ENCODE measurements around the gene MPC1L. TPM values are rescaled to one million over a fixed set of nuclear protein-coding genes. Genes with fewer than 3 reads are reported as not detected.
"Not testable (repeated sequence)": the region's sequence is repeated elsewhere in the genome, so short reads cannot be mapped to it uniquely, and the experiment has no call there.

Gene MPC1L
- polyA plus RNA-seq, 1 donor (not counting 4 experiments of a cell fraction or from before 2014, with no cell fraction given), result not detected

DNA sequence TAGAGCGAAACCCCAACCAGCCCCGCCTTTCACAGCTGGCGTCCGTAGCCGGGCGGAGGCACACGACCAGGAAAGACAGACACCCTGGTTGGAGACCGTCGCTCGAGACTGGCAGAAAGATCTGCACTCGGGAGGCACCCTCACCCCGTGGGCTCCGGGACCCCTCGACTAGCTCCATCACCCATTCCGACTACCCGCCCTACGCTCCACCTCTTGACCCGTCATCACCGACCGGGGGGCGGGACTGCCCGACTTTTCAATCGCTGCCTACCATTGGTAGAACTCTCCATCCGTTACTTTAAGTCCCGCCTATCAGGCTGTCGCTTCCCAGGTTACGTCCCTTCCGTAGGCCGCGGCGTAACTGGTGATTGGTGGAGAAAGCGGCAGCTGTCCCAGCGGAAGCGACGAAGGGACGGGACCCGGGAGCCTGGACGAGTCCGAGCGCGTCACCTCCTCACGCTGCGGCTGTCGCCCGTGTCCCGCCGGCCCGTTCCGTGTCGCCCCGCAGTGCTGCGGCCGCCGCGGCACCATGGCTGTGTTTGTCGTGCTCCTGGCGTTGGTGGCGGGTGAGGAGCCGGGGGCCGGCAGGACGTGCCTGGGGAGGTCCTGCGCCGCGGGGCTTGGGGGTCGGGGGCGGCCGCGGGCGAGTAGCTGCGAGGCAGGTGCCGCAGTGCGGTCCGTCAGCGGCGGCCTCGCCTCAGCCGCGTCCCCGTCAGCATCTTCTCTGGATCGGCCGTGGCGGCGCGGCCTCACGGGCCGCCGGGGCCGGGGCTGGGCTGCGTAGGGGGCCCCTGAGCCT is 42.5 kb upstream of the MPC1L start, which contains the start of gene ATP6AP2:
Gene ATP6AP2, plus strand, starts transcription at position 434 of the 799 bp plus-strand sequence. Its CDS starts 96 bp downstream, at position 530.
- Histone ChIP-seq H3K4me1 (ENCODE audit: control insufficient read depth, extremely low read depth, insufficient read depth, low read length) (peaks cover 5% of the 10 kb centered on the region), H3K4me3 (ENCODE audit: control insufficient read depth in 2 of 3, extremely low read depth in 1 of 3, insufficient read depth in 2 of 3, low read depth in 1 of 3, low read length in 3 of 3) (peak within 1 kb of the TSS; percentile 59 to 74 (median 67)), H3K36me3 (ENCODE audit: control insufficient read depth in 2 of 2, extremely low read depth in 1 of 2, insufficient read depth in 2 of 2, low read length in 2 of 2) (no peaks in the 10 kb centered on the region), H3K27ac (ENCODE audit: control insufficient read depth, insufficient read depth, low read length) (peak within 1 kb of the TSS; percentile 61), H2AFZ (ENCODE audit: control insufficient read depth, low read length) (peak within 1 kb of the TSS; percentile 94), H3K9me1 (ENCODE audit: control insufficient read depth, extremely low read depth, insufficient read depth, low read length) (no peaks in the 10 kb centered on the region), H3K9ac (ENCODE audit: control insufficient read depth, extremely low read depth, insufficient read depth, low read length) (peak within 1 kb of the TSS; percentile 76), H3K9me3 (ENCODE audit: control insufficient read depth, low read depth, low read length) (no peaks in the 10 kb centered on the region), H3K79me2 (ENCODE audit: control insufficient read depth, insufficient read depth, low read length) (peaks cover 31% of the 10 kb centered on the region), H4K20me1 (ENCODE audit: control insufficient read depth, extremely low read depth, insufficient read depth, low read length) (peaks cover 3% of the 10 kb centered on the region), H3K27me3 (ENCODE audit: control insufficient read depth, extremely low read depth, insufficient read depth, low read length) (no peaks in the 10 kb centered on the region), H3K4me2 (ENCODE audit: control insufficient read depth, extremely low read depth, insufficient read depth, low read depth, low read length) (peak within 1 kb of the TSS; percentile 71)
- FAIRE-seq (no peak), DNase-seq (ENCODE audit: low read depth, low spot score) (peak; percentile 72)
- dilution Hi-C loops (cut with MboI; ENCODE audit: extremely low pct_ligation_motif_present, low sequenced_read_pairs), result no loop called here
- no peak for TF ChIP-seq EZH2 (IDR thresholded peaks at IDR 0.05; ENCODE audit: low read length)
- TF ChIP-seq, protein P1, sequence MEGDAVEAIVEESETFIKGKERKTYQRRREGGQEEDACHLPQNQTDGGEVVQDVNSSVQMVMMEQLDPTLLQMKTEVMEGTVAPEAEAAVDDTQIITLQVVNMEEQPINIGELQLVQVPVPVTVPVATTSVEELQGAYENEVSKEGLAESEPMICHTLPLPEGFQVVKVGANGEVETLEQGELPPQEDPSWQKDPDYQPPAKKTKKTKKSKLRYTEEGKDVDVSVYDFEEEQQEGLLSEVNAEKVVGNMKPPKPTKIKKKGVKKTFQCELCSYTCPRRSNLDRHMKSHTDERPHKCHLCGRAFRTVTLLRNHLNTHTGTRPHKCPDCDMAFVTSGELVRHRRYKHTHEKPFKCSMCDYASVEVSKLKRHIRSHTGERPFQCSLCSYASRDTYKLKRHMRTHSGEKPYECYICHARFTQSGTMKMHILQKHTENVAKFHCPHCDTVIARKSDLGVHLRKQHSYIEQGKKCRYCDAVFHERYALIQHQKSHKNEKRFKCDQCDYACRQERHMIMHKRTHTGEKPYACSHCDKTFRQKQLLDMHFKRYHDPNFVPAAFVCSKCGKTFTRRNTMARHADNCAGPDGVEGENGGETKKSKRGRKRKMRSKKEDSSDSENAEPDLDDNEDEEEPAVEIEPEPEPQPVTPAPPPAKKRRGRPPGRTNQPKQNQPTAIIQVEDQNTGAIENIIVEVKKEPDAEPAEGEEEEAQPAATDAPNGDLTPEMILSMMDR (optimal IDR thresholded peaks at IDR 0.05 in 1 of 3, IDR thresholded peaks at IDR 0.05 in 1 of 3, conservative IDR thresholded peaks at IDR 0.05 in 1 of 3; ENCODE audit: extremely low read depth in 1 of 3, insufficient read depth in 2 of 3, low read length in 3 of 3), result no peak

DNA sequence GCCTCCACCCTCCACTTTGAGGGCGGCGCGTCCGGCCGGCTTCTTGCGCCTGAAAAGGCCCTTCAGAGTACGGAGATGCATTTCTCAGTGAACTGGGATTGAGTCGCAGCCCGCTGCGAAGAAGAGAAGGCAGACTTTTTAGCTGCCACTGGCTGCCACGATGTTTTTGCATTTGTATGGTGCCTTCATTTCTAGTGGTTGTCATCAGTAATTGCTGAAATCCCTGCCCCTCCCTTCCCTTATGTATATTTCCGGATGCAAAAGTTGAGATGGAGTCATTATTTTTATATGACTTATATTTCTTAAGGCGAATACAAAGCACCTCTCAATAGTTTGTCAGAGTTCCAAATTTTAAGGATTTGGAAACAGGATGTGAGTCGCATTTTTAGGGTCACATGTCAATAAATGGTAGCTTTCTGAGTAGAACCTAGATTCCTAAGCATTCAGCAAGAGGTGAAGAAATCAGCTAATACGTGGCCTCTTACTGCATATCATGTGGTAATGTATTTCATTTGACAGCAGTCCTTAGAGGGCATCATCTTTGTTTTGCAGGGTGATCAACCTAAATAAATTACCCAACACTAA is 41.8 kb upstream of the MPC1L start:
- Histone ChIP-seq H3K4me1 (ENCODE audit: control insufficient read depth, extremely low read depth, insufficient read depth, low read length) (peaks cover 5% of the 10 kb centered on the region), H3K4me2 (ENCODE audit: control insufficient read depth, extremely low read depth, insufficient read depth, low read depth, low read length) (peak overlapping the region; percentile 55), H3K9me3 (ENCODE audit: control insufficient read depth, low read depth, low read length) (no peaks in the 10 kb centered on the region), H3K9me1 (ENCODE audit: control insufficient read depth, extremely low read depth, insufficient read depth, low read length) (no peaks in the 10 kb centered on the region), H3K9ac (ENCODE audit: control insufficient read depth, extremely low read depth, insufficient read depth, low read length) (peak overlapping the region; percentile 76), H2AFZ (ENCODE audit: control insufficient read depth, low read length) (no peak overlapping the region), H3K79me2 (ENCODE audit: control insufficient read depth, insufficient read depth, low read length) (peaks cover 36% of the 10 kb centered on the region), H4K20me1 (ENCODE audit: control insufficient read depth, extremely low read depth, insufficient read depth, low read length) (peaks cover 3% of the 10 kb centered on the region), H3K27ac (ENCODE audit: control insufficient read depth, insufficient read depth, low read length) (peak overlapping the region; percentile 61), H3K4me3 (ENCODE audit: control insufficient read depth in 2 of 3, extremely low read depth in 1 of 3, insufficient read depth in 2 of 3, low read depth in 1 of 3, low read length in 3 of 3) (peak overlapping the region; percentile 59 to 74 (median 67)), H3K27me3 (ENCODE audit: control insufficient read depth, extremely low read depth, insufficient read depth, low read length) (no peaks in the 10 kb centered on the region), H3K36me3 (ENCODE audit: control insufficient read depth in 2 of 2, extremely low read depth in 1 of 2, insufficient read depth in 2 of 2, low read length in 2 of 2) (no peaks in the 10 kb centered on the region)
- FAIRE-seq (no peak), DNase-seq (ENCODE audit: low read depth, low spot score) (no peak)
- dilution Hi-C loops (cut with MboI; ENCODE audit: extremely low pct_ligation_motif_present, low sequenced_read_pairs), result no loop called here
- no peak for TF ChIP-seq EZH2 (IDR thresholded peaks at IDR 0.05; ENCODE audit: low read length)
- TF ChIP-seq, protein P1 (optimal IDR thresholded peaks at IDR 0.05 in 1 of 3, IDR thresholded peaks at IDR 0.05 in 1 of 3, conservative IDR thresholded peaks at IDR 0.05 in 1 of 3; ENCODE audit: extremely low read depth in 1 of 3, insufficient read depth in 2 of 3, low read length in 3 of 3), result no peak

DNA sequence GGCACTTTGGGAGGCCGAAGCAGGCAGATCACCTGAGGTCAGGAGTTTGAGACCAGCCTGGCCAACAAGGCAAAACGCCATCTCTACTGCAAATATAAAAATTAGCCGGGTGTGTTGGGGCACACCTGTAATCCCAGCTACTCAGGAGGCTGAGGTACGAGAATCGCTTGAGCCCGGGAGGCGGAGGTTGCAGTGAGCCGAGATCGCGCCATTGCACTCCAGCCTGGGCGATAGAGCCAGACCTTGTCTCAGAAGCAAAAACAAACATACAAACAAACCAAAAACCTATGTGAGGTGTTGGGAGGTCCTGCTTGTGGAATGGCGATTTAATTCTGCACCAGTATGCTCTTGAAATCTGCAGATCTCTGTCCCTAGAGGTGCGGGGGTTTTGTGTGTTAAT is 41.0 kb upstream of the MPC1L start:
- H3K4me3 ChIP-seq (ENCODE audit: control insufficient read depth in 2 of 3, extremely low read depth in 1 of 3, insufficient read depth in 2 of 3, low read depth in 1 of 3, low read length in 3 of 3); H3K27me3 ChIP-seq (ENCODE audit: control insufficient read depth, extremely low read depth, insufficient read depth, low read length); H4K20me1 ChIP-seq (ENCODE audit: control insufficient read depth, extremely low read depth, insufficient read depth, low read length); H3K9me3 ChIP-seq (ENCODE audit: control insufficient read depth, low read depth, low read length); H3K4me1 ChIP-seq (ENCODE audit: control insufficient read depth, extremely low read depth, insufficient read depth, low read length); dilution Hi-C loops (cut with MboI; ENCODE audit: extremely low pct_ligation_motif_present, low sequenced_read_pairs); H3K9ac ChIP-seq (ENCODE audit: control insufficient read depth, extremely low read depth, insufficient read depth, low read length); H3K9me1 ChIP-seq (ENCODE audit: control insufficient read depth, extremely low read depth, insufficient read depth, low read length); DNase-seq (ENCODE audit: low read depth, low spot score); H3K36me3 ChIP-seq (ENCODE audit: control insufficient read depth in 2 of 2, extremely low read depth in 1 of 2, insufficient read depth in 2 of 2, low read length in 2 of 2); H3K27ac ChIP-seq (ENCODE audit: control insufficient read depth, insufficient read depth, low read length); FAIRE-seq; H2AFZ ChIP-seq (ENCODE audit: control insufficient read depth, low read length): not testable (repeated sequence)
- Histone ChIP-seq H3K79me2 (ENCODE audit: control insufficient read depth, insufficient read depth, low read length) (peaks cover 38% of the 10 kb centered on the region), H3K4me2 (ENCODE audit: control insufficient read depth, extremely low read depth, insufficient read depth, low read depth, low read length) (peak overlapping the region; percentile 55)
